PC-3 (cell line): Measurements from ENCODE around the gene EMILIN2. TPM values are rescaled to one million over a fixed set of nuclear protein-coding genes. Genes with fewer than 3 reads are reported as not detected.

Experiments used
- ATAC-seq: fragments of 200-7000 bp; cut with Tn5 transposase; 2 replicates; pipeline ENCODE4 v1.9.1; 2020; ENCODE audit warnings: mild to moderate bottlenecking, moderate library complexity
- BruUV-seq: library from RNA; stranded (reverse); fragments of 400-500 nt; replicated peaks from 2 replicates; lab custom pipeline; 2021; lab: Mats Ljungman, UMichigan
- CTCF ChIA-PET: fragments of 300-600 bp; sonication (Branson Sonifier 250); formaldehyde crosslinking; loops from one replicate; lab custom pipeline; 2022; ENCODE audit warnings: antibody characterized with exemption; lab: Charles Lee
- POLR2A ChIA-PET: fragments of 300-600 bp; sonication (Branson Sonifier 250); formaldehyde crosslinking; loops from one replicate; lab custom pipeline; 2022; ENCODE audit warnings: antibody characterized with exemption; ENCODE audit not compliant: unreplicated experiment; lab: Charles Lee
- DNase-seq: peaks from one replicate; pipeline ENCODE4 v3.0.0-alpha.2; 2015
- H2AFZ ChIP-seq: fragments of 300-600 bp; sonication (generic); 2 replicates; pipeline ENCODE4 v1.6.0; 2016; ENCODE audit warnings: antibody characterized with exemption, low read length
- H3F3A ChIP-seq: fragments of 300-600 bp; sonication (generic); one replicate; pipeline ENCODE4 v1.6.0; 2017; ENCODE audit warnings: antibody characterized with exemption, low read length, control low read depth, mild to moderate bottlenecking; ENCODE audit not compliant: unreplicated experiment
- H3K27ac ChIP-seq: fragments of 300-600 bp; sonication (generic); 2 replicates; pipeline ENCODE4 v1.5.1; 2016; ENCODE audit warnings: mild to moderate bottlenecking, low read length
- H3K27me3 ChIP-seq: fragments of 300-600 bp; sonication (generic); 2 replicates; pipeline ENCODE4 v1.6.1; 2016; ENCODE audit warnings: low read length, mixed read lengths
- H3K36me3 ChIP-seq: fragments of 300-600 bp; sonication (generic); 2 replicates; pipeline ENCODE4 v1.6.1; 2016; ENCODE audit warnings: low read depth, mixed run types, low read length, mixed read lengths
- H3K4me1 ChIP-seq: fragments of 300-600 bp; sonication (generic); 2 replicates; pipeline ENCODE4 v1.5.1; 2016; ENCODE audit warnings: low read length; ENCODE audit not compliant: insufficient read depth
- H3K4me2 ChIP-seq: fragments of 300-600 bp; sonication (generic); 2 replicates; pipeline ENCODE4 v1.6.0; 2016; ENCODE audit warnings: low read length
- H3K4me3 ChIP-seq: fragments of 300-600 bp; sonication (generic); 2 replicates; pipeline ENCODE4 v1.5.1; 2016; ENCODE audit warnings: mild to moderate bottlenecking, low read length, mixed read lengths
- H3K79me2 ChIP-seq: fragments of 300-600 bp; sonication (generic); 2 replicates; pipeline ENCODE4 v1.6.1; 2017; ENCODE audit warnings: low read length, mixed read lengths
- H3K9ac ChIP-seq: fragments of 300-600 bp; sonication (generic); 2 replicates; pipeline ENCODE4 v1.6.0; 2016; ENCODE audit warnings: mild to moderate bottlenecking, low read length
- H3K9me2 ChIP-seq: fragments of 300-600 bp; sonication (generic); replicated peaks from 2 replicates; pipeline ENCODE4 v1.6.1; 2016; ENCODE audit warnings: mixed run types, low read length, mixed read lengths
- H3K9me3 ChIP-seq: fragments of 300-600 bp; sonication (generic); 2 replicates; pipeline ENCODE4 v1.6.1; 2016; ENCODE audit warnings: low read length, mixed read lengths
- H4K20me1 ChIP-seq: fragments of 300-600 bp; sonication (generic); 2 replicates; pipeline ENCODE4 v1.6.1; 2016; ENCODE audit warnings: low read length, mixed read lengths
- EZH2 ChIP-seq: fragments of 300-600 bp; sonication (generic); IDR thresholded peaks from one replicate; pipeline ENCODE4 v1.6.1; 2017; ENCODE audit warnings: antibody characterized with exemption, mild to moderate bottlenecking, low read length; ENCODE audit not compliant: unreplicated experiment
- EZH2phosphoT487 ChIP-seq: fragments of 300-600 bp; sonication (generic); IDR thresholded peaks from 2 replicates; pipeline ENCODE4 v1.6.1; 2018; ENCODE audit warnings: mild to moderate bottlenecking, antibody characterized with exemption, low read length, borderline replicate concordance
- intact Hi-C: fragments of 100-400 bp; cut with micrococcal nuclease; formaldehyde crosslinking; loops from 2 replicates; pipeline ENCODE4 v1.9.0; 2023
- total RNA-seq: library from RNA; depleted of rRNA; stranded (reverse); fragments of >200 nt; gene quantifications from 2 replicates; pipeline ENCODE4 v1.2.3, GENCODE V29; 2014
- TF ChIP-seq, protein P1 (sequence below): fragments of 300-600 bp; sonication (generic); conservative IDR thresholded peaks from 2 replicates; pipeline ENCODE4 v1.5.1; 2017; ENCODE audit warnings: antibody characterized with exemption, low read depth, mild to moderate bottlenecking, low read length

Gene EMILIN2
- total RNA-seq, 1 experiment from 2014 or later, result 17.1 TPM

DNA sequence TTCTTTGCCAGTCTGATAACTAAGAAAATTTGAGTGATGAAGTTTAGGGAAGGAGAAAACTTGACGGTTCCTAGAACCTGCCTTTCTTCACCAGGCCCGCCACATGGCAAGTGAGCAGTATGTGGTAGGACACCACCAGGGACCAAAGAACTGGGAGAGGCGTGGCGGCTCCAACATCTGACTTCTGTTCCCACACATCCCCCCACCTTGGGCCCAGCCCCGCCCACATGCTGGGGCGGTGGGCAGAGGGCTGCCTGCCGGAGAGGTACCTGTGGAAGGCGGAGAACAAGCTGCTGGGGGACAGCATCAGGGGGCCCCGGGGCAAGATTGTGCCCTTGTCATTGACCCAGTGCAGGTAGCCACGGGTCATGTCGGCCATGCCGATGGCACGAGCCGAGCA, 75.0 kb downstream of the EMILIN2 start:
- Histone ChIP-seq H3K9me3 (no peaks in the 10 kb centered on the region), H3K4me1 (no peaks in the 10 kb centered on the region), H3K79me2 (no peaks in the 10 kb centered on the region), H3K9me2 (no peaks in the 10 kb centered on the region), H3K27ac (no peak overlapping the region), H4K20me1 (no peaks in the 10 kb centered on the region), H3K4me3 (no peak overlapping the region), H3K27me3 (no peaks in the 10 kb centered on the region), H3K4me2 (no peak overlapping the region), H3K9ac (no peak overlapping the region), H2AFZ (no peak overlapping the region), H3K36me3 (peaks cover 3% of the 10 kb centered on the region; the same call in 1 of the 2 replicates), H3F3A (no peaks in the 10 kb centered on the region)
- ChIA-PET POLR2A (no interaction called here), CTCF (interaction anchor here (0.7 kb wide), 1 partner anchor 297 kb away, joined by 3 read pairs; no protein-coding TSS in a partner anchor)
- TF ChIP-seq, protein P1, sequence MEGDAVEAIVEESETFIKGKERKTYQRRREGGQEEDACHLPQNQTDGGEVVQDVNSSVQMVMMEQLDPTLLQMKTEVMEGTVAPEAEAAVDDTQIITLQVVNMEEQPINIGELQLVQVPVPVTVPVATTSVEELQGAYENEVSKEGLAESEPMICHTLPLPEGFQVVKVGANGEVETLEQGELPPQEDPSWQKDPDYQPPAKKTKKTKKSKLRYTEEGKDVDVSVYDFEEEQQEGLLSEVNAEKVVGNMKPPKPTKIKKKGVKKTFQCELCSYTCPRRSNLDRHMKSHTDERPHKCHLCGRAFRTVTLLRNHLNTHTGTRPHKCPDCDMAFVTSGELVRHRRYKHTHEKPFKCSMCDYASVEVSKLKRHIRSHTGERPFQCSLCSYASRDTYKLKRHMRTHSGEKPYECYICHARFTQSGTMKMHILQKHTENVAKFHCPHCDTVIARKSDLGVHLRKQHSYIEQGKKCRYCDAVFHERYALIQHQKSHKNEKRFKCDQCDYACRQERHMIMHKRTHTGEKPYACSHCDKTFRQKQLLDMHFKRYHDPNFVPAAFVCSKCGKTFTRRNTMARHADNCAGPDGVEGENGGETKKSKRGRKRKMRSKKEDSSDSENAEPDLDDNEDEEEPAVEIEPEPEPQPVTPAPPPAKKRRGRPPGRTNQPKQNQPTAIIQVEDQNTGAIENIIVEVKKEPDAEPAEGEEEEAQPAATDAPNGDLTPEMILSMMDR, result no peak
- TF ChIP-seq EZH2 (no peak), EZH2phosphoT487 (no peak)
- no peak for ATAC-seq
- BruUV-seq, result no TSS peak
- intact Hi-C loops, result no loop called here
- no peak for DNase-seq

DNA sequence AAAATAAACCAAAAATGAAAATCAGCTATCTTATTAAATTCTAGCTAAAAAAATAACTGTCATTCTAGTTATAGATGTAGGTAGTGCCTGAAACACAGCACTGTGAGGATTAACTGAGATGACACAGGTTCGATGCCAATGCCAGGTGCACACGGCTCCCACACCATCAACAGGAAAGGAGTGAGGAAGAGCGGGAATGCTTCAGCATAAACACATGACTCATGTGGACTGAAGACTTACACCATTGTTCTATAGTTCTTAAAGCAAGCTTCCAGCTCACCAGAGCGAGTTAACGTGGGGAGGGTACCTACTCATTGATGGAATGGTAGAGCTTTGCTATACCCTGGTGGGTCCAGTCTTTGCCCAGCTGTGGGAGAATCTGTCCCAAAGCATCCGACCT, 76.7 kb downstream of the EMILIN2 start:
- no peak overlapping the region for H3K4me3 ChIP-seq
- no peak overlapping the region for H3K9ac ChIP-seq
- DNase-seq, result peak; percentile 15
- no peak overlapping the region for H3K27ac ChIP-seq
- TF ChIP-seq EZH2 (no peak), EZH2phosphoT487 (no peak)
- TF ChIP-seq, protein P1, result no peak
- CTCF ChIA-PET, result no interaction called here
- no peaks in the 10 kb centered on the region for H3K79me2 ChIP-seq
- no peaks in the 10 kb centered on the region for H3K4me1 ChIP-seq
- no TSS peak for BruUV-seq
- no peaks in the 10 kb centered on the region for H3K9me2 ChIP-seq
- H3K4me2 ChIP-seq, result no peak overlapping the region
- ATAC-seq, result peak; percentile 48
- POLR2A ChIA-PET, result no interaction called here
- H3F3A ChIP-seq, result no peaks in the 10 kb centered on the region
- H2AFZ ChIP-seq, result no peak overlapping the region
- H3K36me3 ChIP-seq, result peaks cover 3% of the 10 kb centered on the region; the same call in 1 of the 2 replicates
- no peaks in the 10 kb centered on the region for H3K9me3 ChIP-seq
- intact Hi-C loops, result no loop called here
- no peaks in the 10 kb centered on the region for H3K27me3 ChIP-seq
- no peaks in the 10 kb centered on the region for H4K20me1 ChIP-seq

DNA sequence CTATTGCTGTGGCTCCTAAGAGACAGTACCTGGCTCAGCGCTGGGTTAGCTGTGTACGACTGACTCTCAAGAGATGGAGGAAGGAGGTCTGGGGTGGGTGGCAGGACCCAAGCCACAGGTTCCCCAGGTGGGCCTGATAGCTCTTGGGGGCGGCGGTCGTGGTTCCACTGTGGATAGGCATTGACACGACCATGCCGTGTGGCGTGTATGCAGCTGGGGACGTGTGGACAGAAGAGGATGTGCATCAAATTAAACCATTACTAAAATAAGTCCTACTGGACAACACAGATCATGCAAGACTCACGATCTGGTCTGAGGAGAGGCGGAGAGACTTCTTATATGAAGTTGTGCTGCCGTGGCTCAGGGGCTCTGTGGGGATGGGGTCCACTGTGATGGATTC, 78.1 kb downstream of the EMILIN2 start:
- H3K27me3 ChIP-seq, result no peaks in the 10 kb centered on the region
- peaks cover 3% of the 10 kb centered on the region; the same call in 1 of the 2 replicates for H3K36me3 ChIP-seq
- BruUV-seq, result no TSS peak
- ATAC-seq (no peak), DNase-seq (no peak)
- H3K4me1 ChIP-seq, result no peaks in the 10 kb centered on the region
- no peaks in the 10 kb centered on the region for H4K20me1 ChIP-seq
- H3K79me2 ChIP-seq, result no peaks in the 10 kb centered on the region
- H3K9me3 ChIP-seq, result no peaks in the 10 kb centered on the region
- TF ChIP-seq EZH2 (no peak), EZH2phosphoT487 (no peak)
- TF ChIP-seq, protein P1, result no peak
- no peak overlapping the region for H3K4me3 ChIP-seq
- ChIA-PET POLR2A (interaction anchor here (0.7 kb wide), 1 partner anchor 159 kb away, joined by 3 read pairs; no protein-coding TSS in a partner anchor), CTCF (no interaction called here)
- no peaks in the 10 kb centered on the region for H3K9me2 ChIP-seq
- intact Hi-C loops, result no loop called here
- no peak overlapping the region for H2AFZ ChIP-seq
- no peaks in the 10 kb centered on the region for H3F3A ChIP-seq
- no peak overlapping the region for H3K4me2 ChIP-seq
- no peak overlapping the region for H3K27ac ChIP-seq
- no peak overlapping the region for H3K9ac ChIP-seq
